Activated naive CD8-positive, alpha-beta T cell treated with anti-CD3 and anti-CD28 coated beads, Interleukin-2, amount 50 U/mL, for 24 hours (primary cell): ENCODE data around the gene ASTL.

Experiments used
- ATAC-seq: fragments of 150-1000 bp; cut with Tn5 transposase; one replicate; pipeline ENCODE4 v1.10.0; 2021
- DNase-seq: peaks from one replicate; pipeline ENCODE4 v3.0.0; 2021
- H3K27ac Mint-ChIP-seq: one replicate; pipeline ENCODE4 v1.8.0; 2021; ENCODE audit warnings: mild to moderate bottlenecking, mixed read lengths
- H3K27me3 Mint-ChIP-seq: one replicate; pipeline ENCODE4 v1.8.0; 2021; ENCODE audit warnings: mixed read lengths
- H3K36me3 Mint-ChIP-seq: one replicate; pipeline ENCODE4 v1.8.0; 2021; ENCODE audit warnings: low read depth, mixed read lengths
- H3K4me1 Mint-ChIP-seq: one replicate; pipeline ENCODE4 v1.8.0; 2021; ENCODE audit warnings: mixed read lengths
- H3K4me3 Mint-ChIP-seq: one replicate; pipeline ENCODE4 v1.8.0; 2021; ENCODE audit warnings: mild to moderate bottlenecking, moderate library complexity, mixed read lengths
- H3K9me3 Mint-ChIP-seq: one replicate; pipeline ENCODE4 v1.8.0; 2021; ENCODE audit warnings: mixed read lengths

Gene ASTL

GRCh38 chr2:96100893-96101304, 37.4 kb downstream of the ASTL start:
- no peaks in the 10 kb centered on the region for H3K4me1 Mint-ChIP-seq
- no peaks in the 10 kb centered on the region for H3K36me3 Mint-ChIP-seq
- H3K4me3 Mint-ChIP-seq, result no peak overlapping the region
- ATAC-seq (no peak), DNase-seq (no peak)
- peaks cover 9% of the 10 kb centered on the region for H3K9me3 Mint-ChIP-seq
- no peaks in the 10 kb centered on the region for H3K27me3 Mint-ChIP-seq
- no peak overlapping the region for H3K27ac Mint-ChIP-seq

GRCh38 chr2:96099861-96100798, 38.2 kb downstream of the ASTL start:
- H3K27me3 Mint-ChIP-seq, result no peaks in the 10 kb centered on the region
- no peak overlapping the region for H3K27ac Mint-ChIP-seq
- DNase-seq (no peak), ATAC-seq (no peak)
- H3K4me1 Mint-ChIP-seq, result no peaks in the 10 kb centered on the region
- peaks cover 4% of the 10 kb centered on the region for H3K9me3 Mint-ChIP-seq
- no peak overlapping the region for H3K4me3 Mint-ChIP-seq
- no peaks in the 10 kb centered on the region for H3K36me3 Mint-ChIP-seq

- Mint-ChIP-seq H3K9me3 (no peaks in the 10 kb centered on the region), H3K27me3 (no peaks in the 10 kb centered on the region), H3K36me3 (no peaks in the 10 kb centered on the region), H3K4me1 (no peaks in the 10 kb centered on the region), H3K4me3 (no peak overlapping the region), H3K27ac (no peak overlapping the region)
- no peak for DNase-seq
- no peak for ATAC-seq
These were observed 39.3 kb downstream of the ASTL start for GRCh38 chr2:96098900-96099590.

- Mint-ChIP-seq H3K36me3 (no peaks in the 10 kb centered on the region), H3K4me3 (no peak overlapping the region), H3K27me3 (no peaks in the 10 kb centered on the region), H3K4me1 (no peaks in the 10 kb centered on the region), H3K9me3 (no peaks in the 10 kb centered on the region), H3K27ac (no peak overlapping the region)
- peak; percentile 21 for ATAC-seq
- DNase-seq, result no peak
These were observed 40.1 kb downstream of the ASTL start for GRCh38 chr2:96097951-96098823.

- Mint-ChIP-seq H3K27ac (no peak overlapping the region), H3K27me3 (no peaks in the 10 kb centered on the region), H3K36me3 (no peaks in the 10 kb centered on the region), H3K4me1 (no peaks in the 10 kb centered on the region), H3K4me3 (no peak overlapping the region), H3K9me3 (no peaks in the 10 kb centered on the region)
- no peak for ATAC-seq
- DNase-seq, result no peak
These were observed 40.9 kb downstream of the ASTL start for GRCh38 chr2:96097441-96097840.

- H3K27me3 Mint-ChIP-seq, result no peaks in the 10 kb centered on the region
- H3K4me3 Mint-ChIP-seq, result no peak overlapping the region
- no peaks in the 10 kb centered on the region for H3K4me1 Mint-ChIP-seq
- ATAC-seq (no peak), DNase-seq (no peak)
- no peak overlapping the region for H3K27ac Mint-ChIP-seq
- H3K36me3 Mint-ChIP-seq, result no peaks in the 10 kb centered on the region
- H3K9me3 Mint-ChIP-seq, result no peaks in the 10 kb centered on the region
These were observed 43.1 kb downstream of the ASTL start for GRCh38 chr2:96095116-96095636.

GRCh38 chr2:96093528-96093927, 44.8 kb downstream of the ASTL start:
- DNase-seq, result no peak
- no peak for ATAC-seq
- Mint-ChIP-seq H3K9me3 (no peaks in the 10 kb centered on the region), H3K4me3 (no peak overlapping the region), H3K4me1 (no peaks in the 10 kb centered on the region), H3K36me3 (no peaks in the 10 kb centered on the region), H3K27ac (no peak overlapping the region), H3K27me3 (no peaks in the 10 kb centered on the region)

- H3K9me3 Mint-ChIP-seq, result no peaks in the 10 kb centered on the region
- ATAC-seq (no peak), DNase-seq (no peak)
- H3K4me3 Mint-ChIP-seq, result no peak overlapping the region
- no peaks in the 10 kb centered on the region for H3K27me3 Mint-ChIP-seq
- H3K36me3 Mint-ChIP-seq, result no peaks in the 10 kb centered on the region
- no peak overlapping the region for H3K27ac Mint-ChIP-seq
- no peaks in the 10 kb centered on the region for H3K4me1 Mint-ChIP-seq
These were observed 45.4 kb downstream of the ASTL start for GRCh38 chr2:96092951-96093350.

- ATAC-seq, result no peak
- Mint-ChIP-seq H3K4me3 (no peak overlapping the region), H3K27ac (no peak overlapping the region), H3K36me3 (no peaks in the 10 kb centered on the region), H3K9me3 (no peaks in the 10 kb centered on the region), H3K4me1 (no peaks in the 10 kb centered on the region), H3K27me3 (no peaks in the 10 kb centered on the region)
- DNase-seq, result no peak
These were observed 45.8 kb downstream of the ASTL start for GRCh38 chr2:96092573-96092877.

GRCh38 chr2:96091711-96092572, 46.4 kb downstream of the ASTL start:
- ATAC-seq (no peak), DNase-seq (no peak)
- Mint-ChIP-seq H3K4me3 (no peak overlapping the region), H3K36me3 (no peaks in the 10 kb centered on the region), H3K27me3 (no peaks in the 10 kb centered on the region), H3K9me3 (no peaks in the 10 kb centered on the region), H3K4me1 (no peaks in the 10 kb centered on the region), H3K27ac (no peak overlapping the region)

GRCh38 chr2:96091141-96091710, 47.1 kb downstream of the ASTL start:
- Mint-ChIP-seq H3K4me3 (no peak overlapping the region), H3K4me1 (no peaks in the 10 kb centered on the region), H3K27me3 (no peaks in the 10 kb centered on the region), H3K36me3 (no peaks in the 10 kb centered on the region), H3K9me3 (no peaks in the 10 kb centered on the region), H3K27ac (no peak overlapping the region)
- ATAC-seq (no peak), DNase-seq (no peak)

- no peak for DNase-seq
- H3K4me3 Mint-ChIP-seq, result no peak overlapping the region
- H3K27me3 Mint-ChIP-seq, result no peaks in the 10 kb centered on the region
- H3K36me3 Mint-ChIP-seq, result no peaks in the 10 kb centered on the region
- no peaks in the 10 kb centered on the region for H3K4me1 Mint-ChIP-seq
- ATAC-seq, result no peak
- H3K9me3 Mint-ChIP-seq, result no peaks in the 10 kb centered on the region
- H3K27ac Mint-ChIP-seq, result no peak overlapping the region
These were observed 47.9 kb downstream of the ASTL start for GRCh38 chr2:96090196-96090926.
